Cardiac muscle cell (in vitro differentiated cells and primary cell): ENCODE results near the gene MYADML2. TPM values are rescaled to one million over a fixed set of nuclear protein-coding genes. Genes with fewer than 3 reads are reported as not detected.

ENCODE experiments used
- DNase-seq, 2 donors: peaks; one replicate each; pipeline versions ENCODE4 v3.0.0 to v3.0.0-alpha.2; 2010 to 2017; ENCODE audit warnings: low read depth in 1 of 2, low spot score in 1 of 2
- H3K27ac ChIP-seq: fragments of 200-600 bp; sonication (generic); 2 replicates; pipeline ENCODE4 v1.5.1; 2016
- H3K27me3 ChIP-seq: fragments of 200-600 bp; sonication (generic); 2 replicates; pipeline ENCODE4 v1.6.0; 2016; ENCODE audit warnings: control low read depth
- H3K36me3 ChIP-seq: fragments of 200-600 bp; sonication (generic); 2 replicates; pipeline ENCODE4 v1.5.1; 2016; ENCODE audit warnings: control low read depth
- H3K4me1 ChIP-seq: fragments of 200-600 bp; sonication (generic); 2 replicates; pipeline ENCODE4 v1.8.1; 2017; ENCODE audit warnings: low read depth, mild to moderate bottlenecking, mixed run types
- H3K4me3 ChIP-seq: fragments of 200-600 bp; sonication (generic); 2 replicates; pipeline ENCODE4 v1.5.1; 2016; ENCODE audit warnings: mild to moderate bottlenecking
- H3K9me3 ChIP-seq: fragments of 200-600 bp; sonication (generic); 2 replicates; pipeline ENCODE4 v1.5.1; 2017; ENCODE audit warnings: low read depth, mild to moderate bottlenecking, control low read depth
- CTCF ChIP-seq: IDR thresholded peaks from 2 replicates; pipeline ENCODE4 v1.5.1; 2012; ENCODE audit warnings: low read depth, mild to moderate bottlenecking, low read length
- polyA plus RNA-seq: library from polyadenylated mRNA; unstranded; fragments of >200 nt; fragmentation: Nextera tagmentation; extraction: Ambion mirVana; gene quantifications from 2 replicates; pipeline ENCODE4 v1.2.1, GENCODE V29; 2016
- total RNA-seq: library from RNA; depleted of rRNA; stranded (reverse); fragments of >200 nt; gene quantifications from 2 replicates; pipeline ENCODE4 v1.2.3, GENCODE V29; 2016

Gene MYADML2
- total and polyA plus RNA-seq, 2 experiments from 2014 or later: 17.1 to 22.8 TPM

GRCh38 chr17:81952792-81953228 lies 5.8 kb upstream of the MYADML2 start:
- no peak overlapping the region for H3K27ac ChIP-seq
- H3K36me3 ChIP-seq: no peaks in the 10 kb centered on the region
- H3K9me3 ChIP-seq: no peaks in the 10 kb centered on the region
- no peaks in the 10 kb centered on the region for H3K27me3 ChIP-seq
- no peaks in the 10 kb centered on the region for H3K4me1 ChIP-seq
- no peak overlapping the region for H3K4me3 ChIP-seq
- TF ChIP-seq CTCF: no peak
- DNase-seq: no peak

GRCh38 chr17:81951785-81952684 lies 5.0 kb upstream of the MYADML2 start:
- H3K9me3 ChIP-seq: no peaks in the 10 kb centered on the region
- H3K36me3 ChIP-seq: no peaks in the 10 kb centered on the region
- H3K4me3 ChIP-seq: no peak overlapping the region
- DNase-seq: no peak
- H3K4me1 ChIP-seq: peaks cover 2% of the 10 kb centered on the region
- TF ChIP-seq CTCF: no peak
- no peaks in the 10 kb centered on the region for H3K27me3 ChIP-seq
- H3K27ac ChIP-seq: no peak overlapping the region

GRCh38 chr17:81950501-81950900 lies 3.5 kb upstream of the MYADML2 start:
- H3K27ac ChIP-seq: no peak overlapping the region
- DNase-seq: no peak
- H3K36me3 ChIP-seq: no peaks in the 10 kb centered on the region
- no peak for TF ChIP-seq CTCF
- H3K4me3 ChIP-seq: no peak overlapping the region
- no peaks in the 10 kb centered on the region for H3K9me3 ChIP-seq
- no peaks in the 10 kb centered on the region for H3K27me3 ChIP-seq
- H3K4me1 ChIP-seq: peaks cover 4% of the 10 kb centered on the region

GRCh38 chr17:81948635-81949378 lies 1.8 kb upstream of the MYADML2 start:
- H3K9me3 ChIP-seq: no peaks in the 10 kb centered on the region
- DNase-seq: no peak

GRCh38 chr17:81944858-81945257 lies 2.2 kb downstream of the MYADML2 start:
- TF ChIP-seq CTCF: no peak
- no peak for DNase-seq
- no peaks in the 10 kb centered on the region for H3K36me3 ChIP-seq
- H3K9me3 ChIP-seq: no peaks in the 10 kb centered on the region
- no peak overlapping the region for H3K27ac ChIP-seq
- H3K27me3 ChIP-seq: no peaks in the 10 kb centered on the region
- no peak overlapping the region for H3K4me3 ChIP-seq
- peaks cover 33% of the 10 kb centered on the region for H3K4me1 ChIP-seq

More at GRCh38 chr17:81948635-81949378, 1.8 kb upstream of the MYADML2 start:
- Histone ChIP-seq H3K4me1 (peaks cover 4% of the 10 kb centered on the region), H3K36me3 (no peaks in the 10 kb centered on the region), H3K27ac (no peak overlapping the region), H3K4me3 (no peak overlapping the region), H3K27me3 (no peaks in the 10 kb centered on the region)
- no peak for TF ChIP-seq CTCF
